WTC11 (cell line): ENCODE results near the gene ROBO4. TPM values are rescaled to one million over a fixed set of nuclear protein-coding genes. Genes with fewer than 3 reads are reported as not detected.

ENCODE experiments used
- ATAC-seq: fragments of 200-7000 bp; cut with Tn5 transposase; 2 replicates; pipeline ENCODE4 v1.10.0; 2021; ENCODE audit warnings: mild to moderate bottlenecking, moderate library complexity
- CTCF ChIA-PET: fragments of 300-600 bp; sonication (Branson Sonifier 250); formaldehyde crosslinking; loops from one replicate; lab custom pipeline; 2021; ENCODE audit warnings: antibody characterized with exemption; lab: Charles Lee
- POLR2A ChIA-PET: fragments of 350-600 bp; sonication (Branson Sonifier 250); formaldehyde crosslinking; loops from one replicate; lab custom pipeline; 2021; ENCODE audit warnings: antibody characterized with exemption; lab: Charles Lee
- DNase-seq: peaks from one replicate; pipeline ENCODE4 v3.0.0; 2021; ENCODE audit warnings: low spot score
- H3K27ac Mint-ChIP-seq: 2 replicates; pipeline ENCODE4 v1.8.0; 2021; ENCODE audit warnings: mixed read lengths
- H3K27me3 Mint-ChIP-seq: 2 replicates; pipeline ENCODE4 v1.8.0; 2021; ENCODE audit warnings: low read depth, mild to moderate bottlenecking, moderate library complexity, mixed read lengths
- H3K36me3 Mint-ChIP-seq: 2 replicates; pipeline ENCODE4 v1.8.0; 2021; ENCODE audit warnings: mixed read lengths
- H3K4me1 Mint-ChIP-seq: 2 replicates; pipeline ENCODE4 v1.8.0; 2022; ENCODE audit warnings: mixed read lengths
- H3K4me3 Mint-ChIP-seq: 2 replicates; pipeline ENCODE4 v1.8.0; 2021; ENCODE audit warnings: mild to moderate bottlenecking, moderate library complexity, mixed read lengths
- H3K9me3 Mint-ChIP-seq: 2 replicates; pipeline ENCODE4 v1.8.0; 2021; ENCODE audit warnings: mixed read lengths
- AFF4 ChIP-seq: sonication (generic); formaldehyde crosslinking; IDR thresholded peaks from 2 replicates; pipeline ENCODE4 v1.8.1; 2023; ENCODE audit warnings: mild to moderate bottlenecking, missing genetic modification reagents, borderline replicate concordance
- ELF4 ChIP-seq: sonication (generic); formaldehyde crosslinking; IDR thresholded peaks from 2 replicates; pipeline ENCODE4 v1.8.1; 2022; ENCODE audit warnings: low read depth, mild to moderate bottlenecking, moderate library complexity, missing genetic modification reagents
- ESRRA ChIP-seq: sonication (generic); formaldehyde crosslinking; IDR thresholded peaks from 2 replicates; pipeline ENCODE4 v1.8.1; 2022; ENCODE audit warnings: mild to moderate bottlenecking, missing genetic modification reagents, borderline replicate concordance
- GABPB1 ChIP-seq: sonication (generic); formaldehyde crosslinking; IDR thresholded peaks from 2 replicates; pipeline ENCODE4 v1.8.1; 2023; ENCODE audit warnings: mild to moderate bottlenecking, missing genetic modification reagents
- HMGA2 ChIP-seq: fragments of 250-450 bp; sonication (Bioruptor Pico); IDR thresholded peaks from 2 replicates; pipeline ENCODE4 v1.4.0; 2021; ENCODE audit warnings: mild to moderate bottlenecking, moderate library complexity
- IRF2 ChIP-seq: sonication (generic); formaldehyde crosslinking; IDR thresholded peaks from 2 replicates; pipeline ENCODE4 v1.8.0; 2022; ENCODE audit warnings: low read depth, missing genetic modification reagents, borderline replicate concordance
- MLX ChIP-seq: sonication (generic); formaldehyde crosslinking; IDR thresholded peaks from 2 replicates; pipeline ENCODE4 v1.8.1; 2023; ENCODE audit warnings: mild to moderate bottlenecking, missing genetic modification reagents, moderate library complexity
- MXD4 ChIP-seq: fragments of 250-450 bp; sonication (Bioruptor Pico); IDR thresholded peaks from 2 replicates; pipeline ENCODE4 v1.8.0; 2021; ENCODE audit warnings: mild to moderate bottlenecking, moderate library complexity, borderline replicate concordance
- MYBL2 ChIP-seq: sonication (generic); formaldehyde crosslinking; IDR thresholded peaks from 2 replicates; pipeline ENCODE4 v1.8.1; 2023; ENCODE audit warnings: mild to moderate bottlenecking, moderate library complexity, missing genetic modification reagents
- NR1H2 ChIP-seq: sonication (generic); formaldehyde crosslinking; IDR thresholded peaks from 2 replicates; pipeline ENCODE4 v1.9.0; 2021; ENCODE audit warnings: mild to moderate bottlenecking, moderate library complexity, missing genetic modification reagents
- OVOL2 ChIP-seq: fragments of 250-450 bp; sonication (Bioruptor Pico); IDR thresholded peaks from 2 replicates; pipeline ENCODE4 v1.9.0; 2021; ENCODE audit warnings: mild to moderate bottlenecking, borderline replicate concordance
- total RNA-seq: library from RNA; stranded (reverse); gene quantifications from 3 replicates; pipeline ENCODE4 v1.2.3, GENCODE V29; 2021
- TF ChIP-seq, protein P1 (sequence below): fragments of 250-450 bp; sonication (Bioruptor Pico); IDR thresholded peaks from 2 replicates; pipeline ENCODE4 v2.1.2; 2022; ENCODE audit warnings: mild to moderate bottlenecking, moderate library complexity
- TF ChIP-seq, protein P2 (sequence below): sonication (generic); formaldehyde crosslinking; IDR thresholded peaks from 2 replicates; pipeline ENCODE4 v1.8.0; 2022; ENCODE audit warnings: missing genetic modification reagents
- TF ChIP-seq, protein P3 (sequence below): sonication (generic); formaldehyde crosslinking; IDR thresholded peaks from 2 replicates; pipeline ENCODE4 v1.8.1; 2022; ENCODE audit warnings: low read depth, missing genetic modification reagents, borderline replicate concordance
- TF ChIP-seq, protein P4 (sequence below): sonication (generic); formaldehyde crosslinking; IDR thresholded peaks from 2 replicates; pipeline ENCODE4 v1.8.1; 2022; ENCODE audit warnings: low read depth, mild to moderate bottlenecking, moderate library complexity, missing genetic modification reagents, borderline replicate concordance
- TF ChIP-seq, protein P5 (sequence below): sonication (generic); formaldehyde crosslinking; IDR thresholded peaks from 2 replicates; pipeline ENCODE4 v1.8.1; 2022; ENCODE audit warnings: mild to moderate bottlenecking, missing genetic modification reagents, moderate library complexity, borderline replicate concordance

The ROBO4 gene
- total RNA-seq, 1 experiment from 2014 or later = 0.13 TPM

DNA sequence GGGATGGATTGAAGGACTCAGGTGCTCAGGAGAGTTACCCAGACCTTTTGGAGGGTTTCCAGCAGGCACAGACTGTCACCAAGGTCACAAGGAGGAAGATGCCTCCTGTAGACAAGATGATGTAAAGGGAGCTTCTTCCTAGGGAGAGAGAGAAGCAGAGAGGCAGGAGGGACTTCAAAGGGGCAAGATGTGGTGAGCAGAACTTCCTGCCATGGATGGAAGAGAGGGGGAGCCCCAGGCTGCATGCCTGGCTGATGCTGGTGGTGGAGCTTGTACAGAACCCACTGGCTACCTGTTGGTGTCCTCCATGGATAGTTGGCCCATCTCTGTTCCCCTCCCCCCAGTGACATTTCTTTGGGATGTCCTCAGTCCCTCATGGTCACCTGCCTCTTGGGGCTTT is 25.6 kb upstream of the ROBO4 start (continued):
- TF ChIP-seq AFF4 (CRISPR knock-in tag) (no peak), ELF4 (no peak), GABPB1 (CRISPR knock-in tag) (no peak), OVOL2 (CRISPR knock-in tag) (no peak), MXD4 (CRISPR knock-in tag) (no peak)
- TF ChIP-seq, protein P1, sequence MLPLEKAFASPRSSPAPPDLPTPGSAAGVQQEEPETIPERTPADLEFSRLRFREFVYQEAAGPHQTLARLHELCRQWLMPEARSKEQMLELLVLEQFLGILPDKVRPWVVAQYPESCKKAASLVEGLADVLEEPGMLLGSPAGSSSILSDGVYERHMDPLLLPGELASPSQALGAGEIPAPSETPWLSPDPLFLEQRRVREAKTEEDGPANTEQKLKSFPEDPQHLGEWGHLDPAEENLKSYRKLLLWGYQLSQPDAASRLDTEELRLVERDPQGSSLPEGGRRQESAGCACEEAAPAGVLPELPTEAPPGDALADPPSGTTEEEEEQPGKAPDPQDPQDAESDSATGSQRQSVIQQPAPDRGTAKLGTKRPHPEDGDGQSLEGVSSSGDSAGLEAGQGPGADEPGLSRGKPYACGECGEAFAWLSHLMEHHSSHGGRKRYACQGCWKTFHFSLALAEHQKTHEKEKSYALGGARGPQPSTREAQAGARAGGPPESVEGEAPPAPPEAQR (CRISPR knock-in tag) = no peak
- TF ChIP-seq, protein P2, sequence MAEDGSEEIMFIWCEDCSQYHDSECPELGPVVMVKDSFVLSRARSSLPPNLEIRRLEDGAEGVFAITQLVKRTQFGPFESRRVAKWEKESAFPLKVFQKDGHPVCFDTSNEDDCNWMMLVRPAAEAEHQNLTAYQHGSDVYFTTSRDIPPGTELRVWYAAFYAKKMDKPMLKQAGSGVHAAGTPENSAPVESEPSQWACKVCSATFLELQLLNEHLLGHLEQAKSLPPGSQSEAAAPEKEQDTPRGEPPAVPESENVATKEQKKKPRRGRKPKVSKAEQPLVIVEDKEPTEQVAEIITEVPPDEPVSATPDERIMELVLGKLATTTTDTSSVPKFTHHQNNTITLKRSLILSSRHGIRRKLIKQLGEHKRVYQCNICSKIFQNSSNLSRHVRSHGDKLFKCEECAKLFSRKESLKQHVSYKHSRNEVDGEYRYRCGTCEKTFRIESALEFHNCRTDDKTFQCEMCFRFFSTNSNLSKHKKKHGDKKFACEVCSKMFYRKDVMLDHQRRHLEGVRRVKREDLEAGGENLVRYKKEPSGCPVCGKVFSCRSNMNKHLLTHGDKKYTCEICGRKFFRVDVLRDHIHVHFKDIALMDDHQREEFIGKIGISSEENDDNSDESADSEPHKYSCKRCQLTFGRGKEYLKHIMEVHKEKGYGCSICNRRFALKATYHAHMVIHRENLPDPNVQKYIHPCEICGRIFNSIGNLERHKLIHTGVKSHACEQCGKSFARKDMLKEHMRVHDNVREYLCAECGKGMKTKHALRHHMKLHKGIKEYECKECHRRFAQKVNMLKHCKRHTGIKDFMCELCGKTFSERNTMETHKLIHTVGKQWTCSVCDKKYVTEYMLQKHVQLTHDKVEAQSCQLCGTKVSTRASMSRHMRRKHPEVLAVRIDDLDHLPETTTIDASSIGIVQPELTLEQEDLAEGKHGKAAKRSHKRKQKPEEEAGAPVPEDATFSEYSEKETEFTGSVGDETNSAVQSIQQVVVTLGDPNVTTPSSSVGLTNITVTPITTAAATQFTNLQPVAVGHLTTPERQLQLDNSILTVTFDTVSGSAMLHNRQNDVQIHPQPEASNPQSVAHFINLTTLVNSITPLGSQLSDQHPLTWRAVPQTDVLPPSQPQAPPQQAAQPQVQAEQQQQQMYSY (CRISPR knock-in tag) = no peak
- TF ChIP-seq, protein P3, sequence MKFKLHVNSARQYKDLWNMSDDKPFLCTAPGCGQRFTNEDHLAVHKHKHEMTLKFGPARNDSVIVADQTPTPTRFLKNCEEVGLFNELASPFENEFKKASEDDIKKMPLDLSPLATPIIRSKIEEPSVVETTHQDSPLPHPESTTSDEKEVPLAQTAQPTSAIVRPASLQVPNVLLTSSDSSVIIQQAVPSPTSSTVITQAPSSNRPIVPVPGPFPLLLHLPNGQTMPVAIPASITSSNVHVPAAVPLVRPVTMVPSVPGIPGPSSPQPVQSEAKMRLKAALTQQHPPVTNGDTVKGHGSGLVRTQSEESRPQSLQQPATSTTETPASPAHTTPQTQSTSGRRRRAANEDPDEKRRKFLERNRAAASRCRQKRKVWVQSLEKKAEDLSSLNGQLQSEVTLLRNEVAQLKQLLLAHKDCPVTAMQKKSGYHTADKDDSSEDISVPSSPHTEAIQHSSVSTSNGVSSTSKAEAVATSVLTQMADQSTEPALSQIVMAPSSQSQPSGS = no peak

GRCh38 chr11:124922831-124923230 is 25.2 kb upstream of the ROBO4 start:
- ATAC-seq (no peak), DNase-seq (no peak)
- Mint-ChIP-seq H3K36me3 (no peaks in the 10 kb centered on the region; the same call in 1 of the 2 replicates), H3K4me3 (no peak overlapping the region), H3K9me3 (no peaks in the 10 kb centered on the region), H3K27ac (no peak overlapping the region), H3K4me1 (no peaks in the 10 kb centered on the region), H3K27me3 (peaks cover 81% of the 10 kb centered on the region)
- ChIA-PET POLR2A (no interaction called here), CTCF (interaction anchor here (1.4 to 2.3 kb wide), 2 partner anchors 47 to 57 kb away, joined by 3 to 12 read pairs; partner anchors contain the start of gene ROBO3)
- TF ChIP-seq, protein P4, sequence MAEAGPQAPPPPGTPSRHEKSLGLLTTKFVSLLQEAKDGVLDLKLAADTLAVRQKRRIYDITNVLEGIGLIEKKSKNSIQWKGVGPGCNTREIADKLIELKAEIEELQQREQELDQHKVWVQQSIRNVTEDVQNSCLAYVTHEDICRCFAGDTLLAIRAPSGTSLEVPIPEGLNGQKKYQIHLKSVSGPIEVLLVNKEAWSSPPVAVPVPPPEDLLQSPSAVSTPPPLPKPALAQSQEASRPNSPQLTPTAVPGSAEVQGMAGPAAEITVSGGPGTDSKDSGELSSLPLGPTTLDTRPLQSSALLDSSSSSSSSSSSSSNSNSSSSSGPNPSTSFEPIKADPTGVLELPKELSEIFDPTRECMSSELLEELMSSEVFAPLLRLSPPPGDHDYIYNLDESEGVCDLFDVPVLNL = no peak
- TF ChIP-seq MYBL2 (CRISPR knock-in tag) = no peak
- no peak for TF ChIP-seq MLX (CRISPR knock-in tag)
- TF ChIP-seq ESRRA (CRISPR knock-in tag) = no peak
- TF ChIP-seq IRF2 (CRISPR knock-in tag) = no peak
- TF ChIP-seq, protein P5, sequence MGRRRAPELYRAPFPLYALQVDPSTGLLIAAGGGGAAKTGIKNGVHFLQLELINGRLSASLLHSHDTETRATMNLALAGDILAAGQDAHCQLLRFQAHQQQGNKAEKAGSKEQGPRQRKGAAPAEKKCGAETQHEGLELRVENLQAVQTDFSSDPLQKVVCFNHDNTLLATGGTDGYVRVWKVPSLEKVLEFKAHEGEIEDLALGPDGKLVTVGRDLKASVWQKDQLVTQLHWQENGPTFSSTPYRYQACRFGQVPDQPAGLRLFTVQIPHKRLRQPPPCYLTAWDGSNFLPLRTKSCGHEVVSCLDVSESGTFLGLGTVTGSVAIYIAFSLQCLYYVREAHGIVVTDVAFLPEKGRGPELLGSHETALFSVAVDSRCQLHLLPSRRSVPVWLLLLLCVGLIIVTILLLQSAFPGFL (CRISPR knock-in tag) = no peak
- TF ChIP-seq NR1H2 = no peak
- TF ChIP-seq, protein P3 = no peak
- no peak for TF ChIP-seq ELF4
- TF ChIP-seq HMGA2 = no peak
